Lower leg skin (tissue), 3 donors: Measurements from ENCODE around the gene FGD6.

Experiments used
- POLR2A ChIP-seq, 2 donors: fragments of 450-650 bp; IDR thresholded peaks; one replicate each; pipeline ENCODE4 v1.6.1; 2016 to 2017; ENCODE audit warnings: antibody characterized with exemption in 2 of 2, mild to moderate bottlenecking in 1 of 2, moderate library complexity in 1 of 2
- TF ChIP-seq, protein P1 (sequence below), 3 donors: fragments of 450-650 bp; IDR thresholded peaks; one replicate each; pipeline ENCODE4 v1.5.1; 2016; ENCODE audit warnings: antibody characterized with exemption in 3 of 3, mild to moderate bottlenecking in 3 of 3, moderate library complexity in 2 of 3

- TF ChIP-seq POLR2A (IDR thresholded peaks at IDR 0.05), result no peak
- TF ChIP-seq, protein P1, sequence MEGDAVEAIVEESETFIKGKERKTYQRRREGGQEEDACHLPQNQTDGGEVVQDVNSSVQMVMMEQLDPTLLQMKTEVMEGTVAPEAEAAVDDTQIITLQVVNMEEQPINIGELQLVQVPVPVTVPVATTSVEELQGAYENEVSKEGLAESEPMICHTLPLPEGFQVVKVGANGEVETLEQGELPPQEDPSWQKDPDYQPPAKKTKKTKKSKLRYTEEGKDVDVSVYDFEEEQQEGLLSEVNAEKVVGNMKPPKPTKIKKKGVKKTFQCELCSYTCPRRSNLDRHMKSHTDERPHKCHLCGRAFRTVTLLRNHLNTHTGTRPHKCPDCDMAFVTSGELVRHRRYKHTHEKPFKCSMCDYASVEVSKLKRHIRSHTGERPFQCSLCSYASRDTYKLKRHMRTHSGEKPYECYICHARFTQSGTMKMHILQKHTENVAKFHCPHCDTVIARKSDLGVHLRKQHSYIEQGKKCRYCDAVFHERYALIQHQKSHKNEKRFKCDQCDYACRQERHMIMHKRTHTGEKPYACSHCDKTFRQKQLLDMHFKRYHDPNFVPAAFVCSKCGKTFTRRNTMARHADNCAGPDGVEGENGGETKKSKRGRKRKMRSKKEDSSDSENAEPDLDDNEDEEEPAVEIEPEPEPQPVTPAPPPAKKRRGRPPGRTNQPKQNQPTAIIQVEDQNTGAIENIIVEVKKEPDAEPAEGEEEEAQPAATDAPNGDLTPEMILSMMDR (IDR thresholded peaks at IDR 0.05), result no peak
Measured at GRCh38 chr12:95131589-95132340, 85.5 kb downstream of the FGD6 start.
